ENCODE results near the gene KRTAP5-7.
A peak's percentile ranks its signal among the peaks of the same experiment; 100 is the strongest.
"Not testable (repeated sequence)": the region's sequence is repeated elsewhere in the genome, so short reads cannot be mapped to it uniquely, and the experiment has no call there.

The KRTAP5-7 gene, protein sequence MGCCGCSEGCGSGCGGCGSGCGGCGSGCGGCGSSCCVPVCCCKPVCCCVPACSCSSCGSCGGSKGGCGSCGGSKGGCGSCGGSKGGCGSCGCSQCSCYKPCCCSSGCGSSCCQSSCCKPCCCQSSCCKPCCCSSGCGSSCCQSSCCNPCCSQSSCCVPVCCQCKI

DNA sequence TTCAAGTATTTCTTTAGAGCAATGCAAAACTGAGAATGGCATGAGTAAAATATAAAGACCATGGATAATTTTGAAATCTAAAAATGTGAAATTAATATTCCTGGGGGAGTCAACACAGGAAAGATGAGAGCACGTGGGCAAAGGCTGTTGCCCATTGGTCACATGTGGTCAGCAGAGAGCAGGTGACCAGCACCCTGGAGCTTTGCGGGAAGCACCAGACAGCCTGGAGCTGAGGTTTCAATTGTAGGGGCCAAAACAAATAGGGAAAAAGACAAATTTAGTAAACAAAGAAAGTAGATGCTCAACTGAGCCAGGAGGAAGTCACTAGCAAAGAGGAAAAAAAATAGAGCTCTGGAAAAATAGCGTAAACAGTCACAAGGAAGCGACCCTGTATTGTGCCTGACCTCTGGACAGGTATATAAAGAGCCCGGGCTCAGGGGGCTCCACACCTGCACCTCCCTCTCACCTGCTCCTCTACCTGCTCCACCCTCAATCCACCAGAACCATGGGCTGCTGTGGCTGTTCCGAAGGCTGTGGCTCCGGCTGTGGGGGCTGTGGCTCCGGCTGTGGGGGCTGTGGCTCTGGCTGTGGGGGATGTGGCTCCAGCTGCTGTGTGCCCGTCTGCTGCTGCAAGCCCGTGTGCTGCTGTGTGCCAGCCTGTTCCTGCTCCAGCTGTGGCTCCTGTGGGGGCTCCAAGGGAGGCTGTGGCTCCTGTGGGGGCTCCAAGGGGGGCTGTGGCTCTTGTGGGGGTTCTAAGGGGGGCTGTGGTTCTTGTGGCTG is at the start of gene KRTAP5-7:
Gene KRTAP5-7 (plus strand): TSS at position 472 of the 780 bp plus-strand sequence. CDS start 34 bp downstream, at position 506.
- not testable (repeated sequence) for DNase-seq

DNA sequence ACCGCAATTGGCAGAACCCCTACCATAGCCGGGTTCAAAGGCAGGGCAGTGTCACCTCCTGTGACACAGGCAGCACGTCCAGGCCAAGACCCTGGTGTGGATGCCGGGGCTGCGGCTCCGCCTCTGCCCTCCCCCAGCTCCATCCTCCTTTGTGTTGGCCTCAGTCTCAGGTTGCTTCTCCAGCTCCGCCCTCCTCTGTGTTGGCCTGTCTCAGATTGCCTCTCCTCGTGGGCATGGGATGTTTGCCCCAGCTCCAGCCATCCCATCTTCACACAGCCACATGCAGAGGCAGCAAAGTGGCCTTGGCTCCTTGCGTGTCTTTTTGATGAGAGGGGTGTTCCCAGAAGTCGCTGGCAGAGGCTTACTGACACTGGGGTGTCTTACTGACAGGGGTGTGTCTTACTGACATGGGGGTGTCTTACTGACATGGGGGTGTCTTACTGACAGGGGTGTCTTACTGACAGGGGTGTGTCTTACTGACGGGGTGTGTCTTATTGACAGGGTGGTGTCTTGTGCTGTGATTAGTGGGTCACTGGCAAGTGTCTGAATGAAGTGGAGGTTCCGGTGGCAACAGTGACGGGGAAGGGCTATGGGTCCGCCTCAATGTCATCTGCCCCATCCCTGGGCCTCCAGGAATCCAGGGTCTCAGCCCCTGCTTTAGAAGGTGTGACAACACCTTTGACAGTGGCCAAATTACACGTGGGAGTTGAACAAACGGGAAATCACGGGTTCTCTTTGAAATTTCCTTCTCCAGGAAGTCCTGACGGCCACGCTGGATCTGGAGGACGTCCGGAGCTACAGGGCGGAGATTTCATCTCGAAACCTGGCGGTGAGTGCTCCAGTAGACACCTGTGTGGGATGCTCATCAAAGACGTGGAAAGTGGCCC is 49.2 kb upstream of the KRTAP5-7 start:
- DNase-seq: no peak

DNA sequence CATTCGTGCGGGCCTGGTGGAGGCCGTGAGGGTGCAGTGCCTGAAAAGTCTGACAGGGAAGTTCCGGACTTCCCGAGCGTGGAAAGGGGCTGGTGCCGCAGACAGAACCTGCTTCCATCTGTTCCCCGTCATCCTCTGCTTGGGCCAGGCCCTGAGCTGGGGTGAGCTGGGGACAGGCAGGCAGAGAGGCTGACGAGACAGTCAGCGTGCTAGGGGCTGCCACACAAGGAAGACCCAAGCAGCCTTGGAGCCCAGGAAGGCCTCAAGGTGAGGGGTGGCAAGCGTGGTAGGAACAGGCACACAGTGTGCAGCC is 48.6 kb upstream of the KRTAP5-7 start:
- no peak for DNase-seq

DNA sequence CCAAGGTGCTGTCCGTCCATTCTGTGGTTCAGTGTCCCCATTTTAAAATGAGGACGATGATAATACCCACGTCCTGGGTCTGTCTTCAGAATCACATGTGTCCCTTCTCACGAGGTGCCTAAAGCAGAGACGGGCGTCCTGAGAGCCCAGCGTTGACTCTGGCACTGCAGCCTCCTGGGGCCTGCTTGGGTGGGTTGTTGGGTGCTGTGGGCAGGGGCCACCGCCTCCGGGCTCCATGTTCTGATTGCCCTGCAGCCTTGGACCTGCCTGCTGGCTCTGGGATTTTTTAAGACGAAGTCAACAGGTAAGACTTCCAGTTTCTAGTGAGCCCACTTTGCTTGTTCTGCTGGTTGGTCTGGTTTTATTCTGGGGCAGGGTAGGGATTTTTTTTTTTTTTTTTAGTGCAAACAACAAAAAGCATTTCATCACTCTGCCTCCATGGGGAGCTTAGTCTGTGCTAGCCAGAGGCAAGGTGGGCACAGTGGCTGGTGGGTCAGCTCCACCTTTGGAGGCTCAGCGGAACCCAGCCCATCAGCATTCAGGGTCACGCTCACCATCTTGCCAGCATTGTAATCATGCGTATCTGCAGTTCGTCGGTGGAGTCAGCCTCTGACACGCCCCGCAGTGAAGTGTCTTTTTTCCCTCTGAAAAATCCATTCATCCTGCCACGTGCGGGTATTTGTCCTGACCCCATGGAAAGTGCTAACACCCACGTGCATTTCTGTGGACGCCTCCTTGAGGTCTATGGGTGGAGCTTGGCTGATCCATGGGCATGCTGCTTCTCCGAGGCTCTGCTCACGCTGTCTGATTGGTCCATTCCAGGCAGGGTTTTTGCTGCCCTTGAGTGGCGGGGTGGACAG is 45.7 kb upstream of the KRTAP5-7 start:
- no peak for DNase-seq

DNA sequence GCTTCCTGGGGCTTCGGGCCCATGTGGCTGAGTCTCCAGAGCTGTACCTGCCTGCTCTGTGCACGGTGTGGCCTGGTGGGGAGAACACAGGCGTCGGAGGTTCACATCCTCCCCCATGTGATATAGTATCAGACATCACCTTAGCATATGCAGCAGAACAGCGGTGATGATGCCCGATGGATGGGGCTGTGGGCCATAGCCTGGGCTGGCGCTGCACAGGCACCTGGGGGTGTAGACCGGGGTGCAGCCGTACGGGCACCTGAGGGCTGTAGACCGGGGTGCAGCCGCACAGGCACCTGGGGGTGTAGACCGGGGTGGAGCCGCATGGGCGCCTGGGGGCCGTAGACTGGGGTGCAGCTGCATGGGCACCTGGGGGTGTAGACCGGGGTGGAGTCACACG is 44.9 kb upstream of the KRTAP5-7 start:
- DNase-seq: no peak

DNA sequence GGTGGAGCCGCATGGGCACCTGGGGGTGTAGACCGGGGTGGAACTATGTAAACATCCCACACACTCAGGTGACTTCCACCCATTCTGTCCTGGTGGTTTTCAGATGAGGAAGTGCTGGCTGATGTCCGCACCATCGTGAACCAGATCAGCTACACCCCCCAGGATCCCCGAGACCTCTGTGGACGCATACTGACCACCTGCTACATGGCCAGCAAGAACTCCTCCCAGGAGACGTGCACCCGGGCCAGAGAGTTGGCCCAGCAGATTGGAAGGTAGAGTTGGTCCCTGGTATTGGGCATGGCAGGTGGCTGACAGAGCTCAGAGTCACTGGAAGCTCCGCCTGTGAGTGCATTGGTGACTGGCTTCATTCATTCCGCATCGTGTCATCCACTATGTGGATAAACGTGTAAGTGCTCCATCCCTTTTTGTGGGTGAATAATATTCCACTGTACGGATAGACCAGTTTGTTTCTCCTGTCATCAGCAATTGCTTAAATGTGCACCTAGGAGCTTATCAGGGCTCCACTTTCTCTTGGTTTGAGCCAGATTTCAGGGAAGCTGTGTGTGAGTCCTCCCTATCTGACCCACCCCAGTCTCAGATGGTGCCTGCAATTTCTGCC is 44.2 kb upstream of the KRTAP5-7 start:
- DNase-seq: no peak

DNA sequence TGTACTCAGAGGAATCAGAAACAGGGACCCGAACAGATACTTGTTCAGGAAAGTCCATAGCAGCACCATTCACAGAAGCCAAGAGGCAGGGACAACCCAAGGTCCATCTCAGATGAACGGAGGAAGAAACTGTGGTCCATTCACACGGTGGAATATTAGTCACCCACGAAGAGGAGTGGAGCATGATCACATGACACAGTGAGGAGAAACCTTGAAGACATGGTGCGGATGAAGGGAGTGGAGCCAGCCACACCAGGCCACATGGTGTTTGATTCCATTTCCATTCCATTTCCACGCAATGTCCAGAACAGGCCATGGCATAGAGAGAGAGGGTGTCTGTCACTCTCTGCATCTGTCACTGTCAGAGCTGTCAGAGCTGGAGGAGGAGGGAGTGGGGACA is 43.4 kb upstream of the KRTAP5-7 start:
- DNase-seq: no peak

DNA sequence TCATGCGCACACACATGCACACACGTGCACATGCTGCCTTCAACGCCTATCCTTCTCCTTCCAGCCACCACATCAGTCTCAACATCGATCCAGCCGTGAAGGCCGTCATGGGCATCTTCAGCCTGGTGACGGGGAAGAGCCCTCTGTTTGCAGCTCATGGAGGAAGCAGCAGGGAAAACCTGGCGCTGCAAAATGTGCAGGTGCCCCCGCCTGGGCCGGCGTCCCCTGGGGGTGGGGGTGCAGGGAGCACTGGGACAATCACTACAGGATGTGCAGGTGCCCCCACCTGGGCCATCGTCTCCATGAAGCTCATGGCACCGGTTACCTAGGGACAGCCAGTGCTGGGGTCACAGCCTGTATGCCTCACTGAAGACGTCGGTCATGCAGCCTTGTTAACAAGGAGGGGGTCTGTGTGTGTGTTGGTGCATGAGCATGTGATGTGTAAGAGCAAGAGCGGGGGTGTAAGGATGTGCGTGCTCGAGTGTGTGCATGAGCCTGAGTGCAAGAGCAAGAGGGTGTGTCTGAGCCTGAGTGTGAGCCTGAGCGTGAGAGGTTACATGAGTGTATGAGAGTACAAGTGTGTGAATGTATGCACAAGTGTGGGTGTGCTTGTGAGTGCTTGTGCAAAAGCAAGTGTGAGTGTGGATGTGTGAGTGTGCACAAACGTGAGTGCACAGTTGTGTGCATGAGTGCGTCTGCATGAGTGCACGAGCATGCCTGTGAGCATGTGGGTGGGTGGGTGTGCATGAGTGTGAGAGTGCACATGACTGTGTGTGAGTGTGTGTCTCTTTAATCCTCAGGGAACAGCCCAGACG is 42.6 kb upstream of the KRTAP5-7 start:
- DNase-seq: no peak

DNA sequence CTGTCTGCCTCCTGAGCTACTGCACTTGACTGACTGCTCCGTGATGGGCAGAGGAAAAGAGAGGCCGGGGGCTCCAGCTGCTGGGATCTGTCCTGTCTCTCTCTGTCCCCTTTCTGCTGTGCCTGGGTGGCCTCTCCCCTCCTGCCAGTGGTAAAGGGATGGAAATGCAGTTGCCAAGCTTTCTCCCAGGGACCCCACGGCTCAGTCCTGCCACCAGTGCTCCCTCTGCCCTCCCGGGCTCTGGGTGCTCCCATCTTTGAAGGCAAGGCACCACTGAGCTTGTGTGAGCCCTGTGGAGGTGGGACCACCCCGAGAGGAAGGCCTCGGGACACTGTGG is 42.0 kb upstream of the KRTAP5-7 start:
- no peak for DNase-seq

DNA sequence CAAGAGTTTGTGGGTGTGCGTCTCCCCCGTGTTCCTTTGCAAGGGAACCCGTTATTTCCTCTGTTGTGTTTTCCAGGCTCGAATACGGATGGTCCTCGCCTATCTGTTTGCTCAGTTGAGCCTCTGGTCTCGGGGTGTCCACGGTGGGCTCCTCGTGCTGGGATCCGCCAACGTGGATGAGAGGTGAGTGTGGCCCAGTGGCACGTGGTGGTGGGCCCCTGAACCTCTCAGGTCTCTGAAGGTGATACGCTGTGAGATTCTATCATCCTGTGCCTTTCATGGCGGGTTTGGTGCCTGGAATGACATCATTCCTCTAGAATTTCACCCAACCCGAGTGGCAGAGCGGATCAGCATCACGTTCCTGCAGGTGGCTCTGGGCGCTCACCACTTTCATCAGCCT is 41.6 kb upstream of the KRTAP5-7 start:
- DNase-seq: no peak

DNA sequence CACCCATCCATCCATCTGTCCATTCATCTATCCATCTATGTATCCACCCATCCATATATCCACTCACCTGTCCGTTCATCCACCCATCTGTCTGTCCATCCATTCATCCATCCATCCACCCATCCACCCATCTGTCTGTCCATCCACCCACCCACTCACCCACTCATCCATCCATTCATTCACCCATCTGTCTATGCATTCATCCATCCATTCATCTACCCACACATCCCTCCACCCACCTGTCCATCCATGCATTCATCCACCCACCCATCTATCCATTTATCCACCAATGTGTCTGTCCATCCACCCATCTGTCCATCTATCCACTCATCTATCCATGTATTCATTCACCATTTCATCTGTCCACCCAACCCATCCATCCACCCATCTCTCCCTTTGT is 40.7 kb upstream of the KRTAP5-7 start:
- no peak for DNase-seq

DNA sequence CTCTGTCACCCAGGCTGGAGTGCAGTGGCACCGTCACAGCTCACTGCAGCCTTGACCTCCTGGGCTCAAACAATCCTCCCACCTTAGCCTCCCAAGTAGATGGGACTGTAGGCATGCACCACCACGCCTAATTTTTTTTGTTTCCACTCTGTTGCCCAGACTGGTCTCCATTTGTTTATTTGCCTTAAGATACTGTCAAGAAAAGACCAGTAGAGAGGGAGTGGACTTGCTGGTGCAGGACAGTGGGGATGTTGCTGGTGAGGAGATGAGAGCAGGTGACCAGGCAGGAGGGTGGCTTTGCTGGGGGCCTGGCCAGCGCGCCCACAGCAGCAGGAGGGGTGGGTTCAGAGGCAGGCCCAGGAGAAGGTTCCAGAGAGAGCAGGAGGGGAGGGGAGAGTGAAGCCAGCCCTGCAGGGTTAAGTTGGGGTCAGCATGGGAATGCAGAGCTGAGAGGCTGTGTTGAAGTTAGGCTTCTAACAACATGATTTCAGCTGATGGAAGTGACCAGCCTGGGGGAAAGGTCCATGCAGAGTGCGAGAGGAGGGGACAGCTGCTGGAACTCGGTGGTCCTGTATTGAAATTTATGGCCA is 38.3 kb upstream of the KRTAP5-7 start:
- DNase-seq: no peak

DNA sequence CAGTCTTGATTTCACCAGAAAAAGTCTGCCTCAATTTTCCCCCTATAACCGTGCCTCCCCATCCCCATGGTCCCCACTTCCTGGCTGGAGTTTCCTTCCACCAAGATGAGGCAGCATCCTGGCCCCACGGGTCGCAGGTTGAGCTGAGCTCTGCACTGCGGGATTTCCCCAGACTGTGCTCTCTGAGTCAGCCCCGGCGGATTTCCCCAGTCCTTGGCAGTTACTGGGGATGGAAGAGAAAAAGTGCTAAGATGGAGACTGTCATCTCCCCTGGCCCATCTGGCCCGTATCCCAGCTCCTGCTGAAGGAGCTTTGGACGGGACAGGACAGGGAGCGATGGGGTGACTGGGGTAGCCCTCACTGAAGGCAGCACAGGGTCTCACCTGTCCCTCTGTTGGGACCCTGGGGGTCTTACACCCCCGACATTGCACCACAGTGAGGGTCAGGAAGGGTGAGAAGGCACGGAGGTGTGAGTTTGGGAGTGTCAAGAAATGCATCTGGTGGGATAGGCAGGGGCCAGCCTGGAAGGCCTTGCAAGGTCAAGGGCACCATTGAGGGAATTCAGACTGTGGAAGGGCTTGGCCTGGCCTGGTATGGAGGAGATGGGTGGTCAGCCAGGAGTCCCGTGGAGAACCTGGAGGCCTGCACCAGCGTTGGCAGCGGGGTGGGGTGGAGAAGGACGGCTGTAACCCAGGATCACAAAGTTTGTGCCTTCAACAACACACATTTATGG is 37.6 kb upstream of the KRTAP5-7 start:
- peak; percentile 11 to 53 for DNase-seq

DNA sequence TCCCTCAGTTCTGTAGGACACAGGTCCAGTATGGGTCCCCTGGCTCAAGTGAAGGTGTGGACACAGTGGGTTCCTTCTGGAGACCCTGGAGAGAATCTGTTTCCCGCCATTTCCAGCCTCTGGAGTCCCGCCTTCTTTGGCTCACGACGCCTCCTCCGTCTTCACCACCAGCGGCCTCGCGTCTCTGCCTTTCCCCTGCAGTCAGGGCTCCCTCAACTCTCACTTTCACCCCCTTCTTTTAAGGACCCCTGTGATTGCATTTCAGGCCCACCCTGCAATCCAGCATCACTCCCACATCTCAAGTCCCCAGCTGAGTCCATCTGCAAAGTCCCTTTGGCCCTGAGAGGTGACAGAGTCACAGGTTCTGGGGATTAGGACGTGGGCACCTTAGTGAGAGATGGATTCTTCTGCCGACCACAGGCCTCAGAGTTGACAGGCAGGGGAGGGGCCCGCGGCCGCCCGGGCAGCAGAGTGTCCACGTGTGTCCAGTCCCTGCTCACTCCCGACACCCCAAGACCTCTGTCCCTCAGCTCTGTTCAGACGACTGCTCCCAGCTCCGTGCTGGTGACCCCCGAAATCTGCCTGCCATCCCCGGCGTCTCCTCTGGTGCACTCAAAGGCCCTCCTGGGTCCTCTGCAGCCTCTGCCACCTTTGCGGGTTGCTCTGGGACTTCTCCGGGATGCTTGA is 36.9 kb upstream of the KRTAP5-7 start:
- no peak for DNase-seq

DNA sequence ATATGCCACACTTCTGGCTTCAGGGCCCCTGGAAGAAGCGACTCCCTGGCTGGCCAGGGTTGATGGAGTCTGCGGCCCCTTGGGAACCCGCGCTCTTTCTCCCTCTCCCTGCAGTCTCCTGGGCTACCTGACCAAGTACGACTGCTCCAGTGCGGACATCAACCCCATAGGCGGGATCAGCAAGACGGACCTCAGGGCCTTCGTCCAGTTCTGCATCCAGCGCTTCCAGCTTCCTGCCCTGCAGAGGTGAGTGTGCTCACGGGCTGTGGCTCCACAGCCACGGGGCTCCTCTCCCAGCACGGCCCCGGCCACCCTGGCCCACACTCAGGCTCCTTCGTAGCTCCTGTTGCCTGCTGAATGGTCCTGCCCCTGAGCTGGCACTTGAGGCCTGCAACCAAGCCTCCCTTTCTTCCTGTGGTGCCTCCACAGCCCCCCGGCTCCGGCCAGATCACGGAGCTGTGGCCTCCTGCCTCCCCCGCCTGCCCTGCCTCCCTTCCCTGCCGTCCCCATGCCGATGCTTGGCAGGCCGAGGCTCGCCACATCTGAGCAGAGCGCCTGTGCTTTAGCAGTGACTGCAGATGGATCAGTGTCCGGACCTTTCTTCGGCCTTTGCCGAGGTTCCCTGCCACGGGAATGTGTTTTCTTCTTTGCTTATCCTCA is 36.2 kb upstream of the KRTAP5-7 start:
- DNase-seq: no peak

DNA sequence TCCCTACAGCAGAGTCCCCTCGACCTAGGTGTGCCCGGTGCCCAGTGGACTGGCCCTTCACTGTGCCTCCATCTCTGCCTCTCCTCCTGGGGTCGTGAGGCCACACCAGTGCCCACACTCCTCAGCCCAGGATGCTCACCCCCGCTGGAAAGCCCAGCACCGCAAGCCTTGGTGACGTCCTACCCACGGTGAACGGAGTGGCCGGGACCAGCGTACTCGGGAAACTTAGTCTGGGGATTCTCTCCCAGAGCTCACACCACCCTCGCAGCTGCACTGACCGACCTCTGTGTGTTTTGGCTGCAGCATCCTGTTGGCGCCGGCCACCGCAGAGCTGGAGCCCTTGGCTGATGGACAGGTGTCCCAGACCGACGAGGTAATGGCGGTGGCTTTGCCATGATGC is 35.5 kb upstream of the KRTAP5-7 start:
- no peak for DNase-seq

DNA sequence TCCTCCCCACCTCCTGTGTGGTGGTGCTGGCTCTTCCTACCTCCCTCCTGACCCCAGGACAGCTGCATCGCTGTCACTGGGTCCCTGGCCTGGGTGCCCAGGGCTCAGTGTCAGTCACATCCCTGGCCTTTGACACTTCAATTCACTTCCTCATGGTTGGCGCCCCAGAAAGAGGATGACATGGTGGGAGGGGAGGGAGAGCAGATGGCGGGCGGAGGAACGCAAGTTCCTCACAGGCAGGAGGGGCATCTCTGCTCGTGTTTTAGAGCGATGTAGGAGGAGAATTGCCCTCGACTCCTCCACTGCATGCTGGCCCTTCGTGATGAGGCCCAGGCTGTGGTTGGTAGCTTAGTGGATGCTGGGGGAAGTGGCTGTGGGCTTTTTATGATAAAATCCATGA is 35.1 kb upstream of the KRTAP5-7 start:
- DNase-seq: no peak

DNA sequence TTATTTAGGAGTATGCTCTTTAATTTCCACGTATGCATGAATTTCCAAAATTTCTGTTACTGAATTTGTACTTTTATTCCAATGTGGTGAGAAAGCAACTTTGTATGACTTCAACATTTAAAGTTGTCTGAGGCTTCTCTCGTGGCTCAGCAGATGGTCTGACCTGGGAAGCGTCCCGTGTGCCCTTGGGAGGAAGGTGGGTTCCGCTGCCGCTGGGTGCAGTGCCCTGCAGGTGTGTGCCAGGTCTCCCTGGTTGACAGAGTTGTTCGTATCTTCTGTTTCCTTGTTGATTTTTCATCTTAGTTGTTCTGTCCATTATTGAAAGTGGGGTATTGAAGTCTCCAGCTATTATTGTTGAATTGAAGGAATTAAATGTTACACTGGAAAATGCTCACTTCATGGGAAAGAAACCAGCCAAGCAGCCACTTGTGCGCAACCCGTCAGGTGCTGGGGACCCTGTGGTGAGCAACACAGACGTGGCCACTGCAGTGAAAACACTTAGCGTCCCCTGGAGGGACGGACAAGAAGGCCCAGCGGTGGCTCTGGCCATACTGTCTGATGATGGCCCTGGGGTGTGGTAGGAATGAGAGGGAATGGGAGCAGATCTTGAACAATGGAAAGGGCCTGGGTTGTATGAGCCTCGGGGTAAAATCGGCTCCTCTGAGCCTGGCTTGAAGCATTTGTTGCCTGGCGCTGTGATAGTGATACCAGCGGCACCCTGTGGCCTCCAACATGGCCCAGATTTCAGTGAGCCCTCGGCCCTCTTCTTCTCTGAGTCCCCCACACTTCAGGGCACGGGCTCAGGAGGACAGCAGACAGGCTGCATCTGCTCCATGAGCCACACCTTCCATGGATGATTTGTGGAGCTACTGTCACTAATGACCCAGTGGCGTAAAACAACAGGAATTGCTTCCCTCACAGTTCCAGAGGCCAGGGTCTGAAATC is 31.5 kb upstream of the KRTAP5-7 start:
- DNase-seq: no peak
